ENCODE data around the gene RGS10. TPM values are rescaled to one million over a fixed set of nuclear protein-coding genes. Genes with fewer than 3 reads are reported as not detected.

The RGS10 gene
- total RNA-seq, 1 experiment from 2014 or later, result 10.6 TPM

GRCh38 chr10:119504651-119505050 is 37.9 kb downstream of the RGS10 start:
- H3K36me3 Mint-ChIP-seq (ENCODE audit: insufficient read depth in 1 of 3, low read depth in 3 of 3), result no peaks in the 10 kb centered on the region; a peak in 1 of 7 replicates
- Histone ChIP-seq H3K9me3 (ENCODE audit: control insufficient read depth, low read depth, low read length) (no peaks in the 10 kb centered on the region), H3K18ac (ENCODE audit: insufficient read length, low read depth, low read length) (no peak overlapping the region), H3K14ac (ENCODE audit: insufficient read depth, low read length) (no peak overlapping the region), H2AK5ac (ENCODE audit: insufficient read length, low read length) (no peak overlapping the region), H3K4ac (ENCODE audit: low read depth, low read length) (no peak overlapping the region), H2BK12ac (ENCODE audit: insufficient read length, low read depth, low read length) (no peak overlapping the region), H3T11ph (ENCODE audit: low read length) (no peak overlapping the region), H3K23me2 (ENCODE audit: insufficient read length, low read depth, low read length, poor library complexity, severe bottlenecking) (no peaks in the 10 kb centered on the region), H3K4me2 (ENCODE audit: insufficient read depth, insufficient read length, low read length) (no peak overlapping the region), H3K23ac (ENCODE audit: insufficient read length, low read depth, low read length) (no peak overlapping the region), H4K8ac (replicated peaks; ENCODE audit: insufficient read length, low read depth, low read length) (no peak overlapping the region), H2BK5ac (ENCODE audit: insufficient read length, low read length) (no peak overlapping the region), H2BK15ac (ENCODE audit: low read depth, low read length) (no peak overlapping the region), H4K5ac (ENCODE audit: insufficient read length, low read depth, low read length) (no peak overlapping the region), H2AFZ (ENCODE audit: low read length) (no peak overlapping the region), H4K20me1 (ENCODE audit: control insufficient read depth, insufficient read depth, insufficient read length) (no peaks in the 10 kb centered on the region), H3K27me3 (ENCODE audit: insufficient read depth, low read length) (no peaks in the 10 kb centered on the region), H3K4me1 (ENCODE audit: insufficient read depth, low read length) (no peaks in the 10 kb centered on the region), H2BK20ac (ENCODE audit: low read depth, low read length, poor library complexity, severe bottlenecking) (no peak overlapping the region), H3K27ac (ENCODE audit: insufficient read length, low read depth, low read length) (no peak overlapping the region), H3K79me2 (ENCODE audit: insufficient read depth, low read length) (no peaks in the 10 kb centered on the region), H3K9ac (ENCODE audit: extremely low read depth, insufficient read length, low read length) (no peak overlapping the region), H2BK120ac (ENCODE audit: low read depth, low read length, poor library complexity, severe bottlenecking) (no peak overlapping the region), H3K56ac (ENCODE audit: insufficient read length, low read depth, low read length) (no peak overlapping the region), H4K91ac (ENCODE audit: insufficient read length, low read depth, low read length) (no peak overlapping the region), H3K79me1 (ENCODE audit: insufficient read depth, low read depth, low read length, poor library complexity, severe bottlenecking) (no peaks in the 10 kb centered on the region)
- TF ChIP-seq, protein P1, sequence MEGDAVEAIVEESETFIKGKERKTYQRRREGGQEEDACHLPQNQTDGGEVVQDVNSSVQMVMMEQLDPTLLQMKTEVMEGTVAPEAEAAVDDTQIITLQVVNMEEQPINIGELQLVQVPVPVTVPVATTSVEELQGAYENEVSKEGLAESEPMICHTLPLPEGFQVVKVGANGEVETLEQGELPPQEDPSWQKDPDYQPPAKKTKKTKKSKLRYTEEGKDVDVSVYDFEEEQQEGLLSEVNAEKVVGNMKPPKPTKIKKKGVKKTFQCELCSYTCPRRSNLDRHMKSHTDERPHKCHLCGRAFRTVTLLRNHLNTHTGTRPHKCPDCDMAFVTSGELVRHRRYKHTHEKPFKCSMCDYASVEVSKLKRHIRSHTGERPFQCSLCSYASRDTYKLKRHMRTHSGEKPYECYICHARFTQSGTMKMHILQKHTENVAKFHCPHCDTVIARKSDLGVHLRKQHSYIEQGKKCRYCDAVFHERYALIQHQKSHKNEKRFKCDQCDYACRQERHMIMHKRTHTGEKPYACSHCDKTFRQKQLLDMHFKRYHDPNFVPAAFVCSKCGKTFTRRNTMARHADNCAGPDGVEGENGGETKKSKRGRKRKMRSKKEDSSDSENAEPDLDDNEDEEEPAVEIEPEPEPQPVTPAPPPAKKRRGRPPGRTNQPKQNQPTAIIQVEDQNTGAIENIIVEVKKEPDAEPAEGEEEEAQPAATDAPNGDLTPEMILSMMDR (conservative IDR thresholded peaks at IDR 0.05), result no peak
- no peak for DNase-seq
- WGBS (ENCODE audit: extremely low coverage, insufficient read length, low lambda C conversion rate), result no CpG with 5 or more reads among the region's 10 CpGs
- H3K27me3 Mint-ChIP-seq (ENCODE audit: low read depth), result peaks cover 5% of the 10 kb centered on the region
- H3K4me1 Mint-ChIP-seq, result peaks cover 0 to 3% of the 10 kb centered on the region in 2 experiments; a peak in 3 of 4 replicates
- no peaks in the 10 kb centered on the region for H3K9me3 Mint-ChIP-seq
- H3K4me3 Mint-ChIP-seq, result no peak overlapping the region
- H3K27ac Mint-ChIP-seq, result no peak overlapping the region
